ENCODE results near the gene ZDHHC14.

DNA sequence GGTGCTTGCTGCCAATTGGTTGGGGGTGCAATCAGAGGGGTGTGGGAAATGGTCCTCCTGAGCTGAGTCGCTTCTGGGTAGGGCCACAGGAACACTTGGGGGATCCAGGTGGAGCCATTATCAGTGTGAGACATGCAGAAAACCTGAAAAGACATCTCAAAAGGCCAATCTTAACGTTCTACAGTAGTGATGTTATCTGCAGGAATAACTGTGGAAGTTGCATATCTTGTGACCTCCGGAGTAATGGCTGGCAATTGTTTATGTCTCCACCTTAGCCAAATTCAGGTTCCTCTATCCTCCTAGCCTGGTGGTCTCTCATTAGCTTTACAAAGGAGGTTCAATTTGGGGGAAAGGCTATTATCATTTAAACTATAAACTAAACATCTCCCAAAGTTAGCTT, 327.2 kb downstream of the ZDHHC14 start:
- TF ChIP-seq, protein P1, sequence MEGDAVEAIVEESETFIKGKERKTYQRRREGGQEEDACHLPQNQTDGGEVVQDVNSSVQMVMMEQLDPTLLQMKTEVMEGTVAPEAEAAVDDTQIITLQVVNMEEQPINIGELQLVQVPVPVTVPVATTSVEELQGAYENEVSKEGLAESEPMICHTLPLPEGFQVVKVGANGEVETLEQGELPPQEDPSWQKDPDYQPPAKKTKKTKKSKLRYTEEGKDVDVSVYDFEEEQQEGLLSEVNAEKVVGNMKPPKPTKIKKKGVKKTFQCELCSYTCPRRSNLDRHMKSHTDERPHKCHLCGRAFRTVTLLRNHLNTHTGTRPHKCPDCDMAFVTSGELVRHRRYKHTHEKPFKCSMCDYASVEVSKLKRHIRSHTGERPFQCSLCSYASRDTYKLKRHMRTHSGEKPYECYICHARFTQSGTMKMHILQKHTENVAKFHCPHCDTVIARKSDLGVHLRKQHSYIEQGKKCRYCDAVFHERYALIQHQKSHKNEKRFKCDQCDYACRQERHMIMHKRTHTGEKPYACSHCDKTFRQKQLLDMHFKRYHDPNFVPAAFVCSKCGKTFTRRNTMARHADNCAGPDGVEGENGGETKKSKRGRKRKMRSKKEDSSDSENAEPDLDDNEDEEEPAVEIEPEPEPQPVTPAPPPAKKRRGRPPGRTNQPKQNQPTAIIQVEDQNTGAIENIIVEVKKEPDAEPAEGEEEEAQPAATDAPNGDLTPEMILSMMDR (IDR thresholded peaks at IDR 0.05): no peak
- TF ChIP-seq POLR2AphosphoS5 (IDR thresholded peaks at IDR 0.05; ENCODE audit: insufficient read depth in 1 of 2, low read depth in 1 of 2): no peak

Measured in vagina (tissue), 2 donors.